B cell (primary cell): ENCODE results near the gene SLC39A11.

Source experiments
- EZH2 ChIP-seq: IDR thresholded peaks from 2 replicates; pipeline ENCODE4 v1.6.1; 2012; ENCODE audit warnings: borderline replicate concordance, low read depth, mild to moderate bottlenecking, moderate library complexity, low read length; ENCODE audit not compliant: insufficient read depth, poor library complexity, severe bottlenecking
- TF ChIP-seq, protein P1 (sequence below): fragments of 200-600 bp; IDR thresholded peaks from one replicate; pipeline ENCODE4 v1.8.0; 2022; ENCODE audit warnings: antibody characterized with exemption, mild to moderate bottlenecking

DNA sequence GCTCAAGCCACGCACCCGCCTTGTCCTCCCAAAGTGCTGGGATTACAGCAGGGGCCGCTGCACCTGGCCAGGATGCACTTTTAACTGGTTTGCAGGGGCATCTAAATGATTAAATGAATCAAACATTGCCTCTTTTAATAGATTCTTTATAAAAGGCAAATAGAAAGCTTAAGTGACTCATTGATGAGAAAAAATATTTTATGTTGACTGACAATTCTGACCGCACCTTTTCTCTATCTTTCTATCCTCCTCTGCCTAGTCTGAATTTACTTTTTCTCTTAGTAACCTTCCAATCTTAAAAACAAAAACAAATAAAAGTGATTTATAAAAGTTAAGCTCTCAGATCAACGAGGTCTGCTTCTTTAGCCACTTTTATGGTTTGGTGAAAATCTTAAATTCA, 35.3 kb downstream of the SLC39A11 start:
- TF ChIP-seq, protein P1, sequence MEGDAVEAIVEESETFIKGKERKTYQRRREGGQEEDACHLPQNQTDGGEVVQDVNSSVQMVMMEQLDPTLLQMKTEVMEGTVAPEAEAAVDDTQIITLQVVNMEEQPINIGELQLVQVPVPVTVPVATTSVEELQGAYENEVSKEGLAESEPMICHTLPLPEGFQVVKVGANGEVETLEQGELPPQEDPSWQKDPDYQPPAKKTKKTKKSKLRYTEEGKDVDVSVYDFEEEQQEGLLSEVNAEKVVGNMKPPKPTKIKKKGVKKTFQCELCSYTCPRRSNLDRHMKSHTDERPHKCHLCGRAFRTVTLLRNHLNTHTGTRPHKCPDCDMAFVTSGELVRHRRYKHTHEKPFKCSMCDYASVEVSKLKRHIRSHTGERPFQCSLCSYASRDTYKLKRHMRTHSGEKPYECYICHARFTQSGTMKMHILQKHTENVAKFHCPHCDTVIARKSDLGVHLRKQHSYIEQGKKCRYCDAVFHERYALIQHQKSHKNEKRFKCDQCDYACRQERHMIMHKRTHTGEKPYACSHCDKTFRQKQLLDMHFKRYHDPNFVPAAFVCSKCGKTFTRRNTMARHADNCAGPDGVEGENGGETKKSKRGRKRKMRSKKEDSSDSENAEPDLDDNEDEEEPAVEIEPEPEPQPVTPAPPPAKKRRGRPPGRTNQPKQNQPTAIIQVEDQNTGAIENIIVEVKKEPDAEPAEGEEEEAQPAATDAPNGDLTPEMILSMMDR, result no peak
- TF ChIP-seq EZH2, result no peak
